GM12801 (cell line): ENCODE results near the gene FAM120A.

ENCODE experiments used
- CTCF ChIP-seq: IDR thresholded peaks from one replicate; pipeline ENCODE4 v1.5.1; 2011; ENCODE audit warnings: control low read depth; ENCODE audit not compliant: insufficient read length; ENCODE audit errors: extremely low read depth

The FAM120A gene

DNA sequence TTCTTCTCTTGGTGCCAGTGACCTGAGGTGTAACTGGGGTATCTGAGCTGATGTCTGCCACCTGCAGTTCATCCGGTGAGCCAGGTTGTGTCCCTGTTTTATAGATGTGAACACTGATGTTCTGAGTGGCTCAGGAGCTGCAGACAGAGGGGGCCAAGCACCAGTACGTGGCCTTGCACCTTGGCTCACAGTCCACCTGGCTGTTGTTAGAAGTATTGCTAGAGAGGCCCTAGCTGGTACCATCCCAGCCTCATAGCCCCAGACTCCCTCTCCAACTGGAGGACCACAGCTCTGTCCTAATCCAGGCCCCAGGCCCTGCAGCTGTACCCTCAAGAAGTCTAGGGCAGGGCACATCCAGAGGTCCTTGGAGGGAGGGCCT, 141.1 kb downstream of the FAM120A start:
- no peak for TF ChIP-seq CTCF

GRCh38 chr9:93593144-93593658, 141.7 kb downstream of the FAM120A start:
- TF ChIP-seq CTCF: no peak

GRCh38 chr9:93594041-93594756, 142.7 kb downstream of the FAM120A start:
- no peak for TF ChIP-seq CTCF

- no peak for TF ChIP-seq CTCF
Measured at GRCh38 chr9:93595461-93595860, 144.0 kb downstream of the FAM120A start.

DNA sequence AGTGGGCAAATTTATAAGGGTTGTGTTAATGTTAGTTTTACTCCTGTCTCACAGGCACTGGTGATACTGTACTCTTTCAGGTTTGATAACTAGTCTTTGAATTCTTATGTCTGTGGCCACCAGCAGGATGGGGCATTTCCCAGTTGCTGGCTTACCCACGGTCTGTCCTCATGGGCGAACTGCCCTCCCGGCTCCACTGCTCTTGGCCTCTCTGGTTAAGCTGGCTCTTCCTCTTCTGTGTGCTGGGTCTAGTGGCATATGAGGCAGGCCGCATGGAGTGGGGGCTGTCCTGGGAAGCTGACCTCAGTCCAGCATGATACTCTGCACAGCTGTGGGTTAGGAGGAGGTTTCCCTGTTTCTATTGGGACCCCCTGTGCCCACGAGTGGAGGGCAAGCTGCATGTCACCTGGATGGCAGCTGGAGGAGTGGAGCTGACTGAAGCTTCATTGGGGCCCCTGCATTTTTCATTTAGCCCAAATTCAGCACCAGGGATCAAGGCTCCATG, 144.4 kb downstream of the FAM120A start:
- TF ChIP-seq CTCF: no peak

GRCh38 chr9:93596399-93596798, 144.9 kb downstream of the FAM120A start:
- TF ChIP-seq CTCF: no peak

DNA sequence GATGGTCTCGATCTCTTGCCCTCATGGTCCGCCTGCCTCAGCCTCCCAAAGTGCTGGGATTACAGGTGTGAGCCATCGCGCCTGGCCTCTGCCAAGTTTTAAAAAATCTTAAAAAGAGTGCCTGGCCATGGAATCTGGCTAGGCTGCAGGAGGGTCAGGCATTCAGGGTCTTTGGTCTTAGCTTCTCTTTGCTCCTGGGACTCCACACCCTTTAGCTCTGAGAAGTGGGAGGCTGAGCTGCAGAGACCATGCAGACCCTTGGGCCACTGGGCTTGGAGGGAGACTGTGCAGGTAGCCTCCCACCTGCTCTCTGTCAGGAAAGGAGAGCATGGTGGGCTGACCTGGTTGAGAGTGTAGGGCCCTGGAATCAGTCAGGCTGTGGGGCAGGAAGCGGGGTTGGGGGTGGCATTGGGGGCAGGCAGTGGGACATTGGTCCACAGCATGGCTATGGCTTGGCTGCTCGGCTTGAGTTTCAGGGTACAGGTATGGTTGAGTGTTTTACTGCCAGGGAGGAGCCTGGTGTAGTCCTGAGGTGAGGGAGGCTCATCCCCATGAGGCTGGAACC, 145.7 kb downstream of the FAM120A start:
- no peak for TF ChIP-seq CTCF
